Stimulated activated CD4-positive, alpha-beta T cell treated with anti-CD3 and anti-CD28 coated beads, Interleukin-4, amount 100 ng/mL, for 48 hours (primary cell): Measurements from ENCODE around the gene DAPK3.
"Not testable (repeated sequence)": the region's sequence is repeated elsewhere in the genome, so short reads cannot be mapped to it uniquely, and the experiment has no call there.

Experiments used
- DNase-seq, 2 donors: peaks; one replicate each; pipeline ENCODE4 v3.0.0-alpha.2; 2020; ENCODE audit warnings: low read depth in 2 of 2

The DAPK3 gene

GRCh38 chr19:3955276-3955675 lies 15.6 kb downstream of the DAPK3 start:
- not testable (repeated sequence) for DNase-seq

- no peak for DNase-seq
These were observed 16.8 kb downstream of the DAPK3 start for GRCh38 chr19:3954107-3954506.

- DNase-seq: not testable (repeated sequence)
These were observed 18.1 kb downstream of the DAPK3 start for GRCh38 chr19:3952755-3953276.

GRCh38 chr19:3950871-3951861 lies 19.7 kb downstream of the DAPK3 start:
- DNase-seq: no peak

- no peak for DNase-seq
These were observed 20.7 kb downstream of the DAPK3 start for GRCh38 chr19:3949997-3950859.

- DNase-seq: no peak
These were observed 21.6 kb downstream of the DAPK3 start for GRCh38 chr19:3949294-3949693.

GRCh38 chr19:3947316-3947933 lies 23.5 kb downstream of the DAPK3 start:
- not testable (repeated sequence) for DNase-seq

GRCh38 chr19:3945838-3946237 lies 25.1 kb downstream of the DAPK3 start:
- DNase-seq: no peak

- DNase-seq: no peak
These were observed 26.7 kb downstream of the DAPK3 start for GRCh38 chr19:3944018-3944721.

- no peak for DNase-seq
These were observed 28.0 kb downstream of the DAPK3 start for GRCh38 chr19:3942790-3943409.

- not testable (repeated sequence) for DNase-seq
These were observed 32.5 kb downstream of the DAPK3 start for GRCh38 chr19:3938300-3938950.

GRCh38 chr19:3936506-3937442 lies 34.1 kb downstream of the DAPK3 start:
- DNase-seq: no peak

GRCh38 chr19:3932931-3933810 lies 37.7 kb downstream of the DAPK3 start, which contains the start of gene NMRK2:
NMRK2 (plus strand) TSS chr19:3933069; CDS start chr19:3933672, 603 bp downstream.
- DNase-seq: no peak

GRCh38 chr19:3931041-3931440 lies 39.9 kb downstream of the DAPK3 start:
- DNase-seq: no peak

GRCh38 chr19:3923912-3924311 lies 47.0 kb downstream of the DAPK3 start:
- DNase-seq: no peak

- no peak for DNase-seq
These were observed 47.7 kb downstream of the DAPK3 start for GRCh38 chr19:3923096-3923758.

- no peak for DNase-seq
These were observed 51.1 kb downstream of the DAPK3 start for GRCh38 chr19:3919793-3920192.
